Neural cell (in vitro differentiated cells): ENCODE measurements around the gene SLK.

Source experiments
- CTCF ChIP-seq: fragments of 450-650 bp; IDR thresholded peaks from 2 replicates; pipeline ENCODE4 v1.5.1; 2014; ENCODE audit warnings: antibody characterized with exemption, mild to moderate bottlenecking, moderate library complexity; ENCODE audit not compliant: poor library complexity, severe bottlenecking
- MXI1 ChIP-seq: fragments of 450-650 bp; conservative IDR thresholded peaks from 2 replicates; pipeline ENCODE4 v1.6.1; 2014; ENCODE audit warnings: antibody characterized with exemption, mild to moderate bottlenecking; ENCODE audit not compliant: poor library complexity, severe bottlenecking
- POLR2AphosphoS5 ChIP-seq: IDR thresholded peaks from 2 replicates; pipeline ENCODE4 v1.6.1; 2012
- SMC3 ChIP-seq: fragments of 450-650 bp; conservative IDR thresholded peaks from 2 replicates; pipeline ENCODE4 v1.6.1; 2014; ENCODE audit warnings: antibody characterized with exemption, mild to moderate bottlenecking, moderate library complexity; ENCODE audit not compliant: poor library complexity
- TAF1 ChIP-seq: IDR thresholded peaks from 2 replicates; pipeline ENCODE4 v1.6.1; 2012; ENCODE audit warnings: low read depth

- TF ChIP-seq SMC3 (no peak), POLR2AphosphoS5 (no peak), TAF1 (no peak), CTCF (no peak), MXI1 (no peak)
Measured at GRCh38 chr10:104033401-104033930, 66.5 kb downstream of the SLK start.
